Activated naive CD8-positive, alpha-beta T cell treated with anti-CD3 and anti-CD28 coated beads for 36 hours (primary cell): ENCODE measurements around the gene CHEK1. TPM values are rescaled to one million over a fixed set of nuclear protein-coding genes. Genes with fewer than 3 reads are reported as not detected.
"Not testable (repeated sequence)": the region's sequence is repeated elsewhere in the genome, so short reads cannot be mapped to it uniquely, and the experiment has no call there.

Experiments
- DNase-seq: peaks from one replicate; pipeline ENCODE4 v3.0.0; 2021
- H3K27ac Mint-ChIP-seq: one replicate; pipeline ENCODE4 v1.8.0; 2022; ENCODE audit warnings: mild to moderate bottlenecking, moderate library complexity, mixed read lengths
- H3K27me3 Mint-ChIP-seq: one replicate; pipeline ENCODE4 v1.8.0; 2022; ENCODE audit warnings: mild to moderate bottlenecking, mixed read lengths
- H3K36me3 Mint-ChIP-seq: one replicate; pipeline ENCODE4 v1.8.0; 2021; ENCODE audit warnings: mild to moderate bottlenecking, mixed read lengths
- H3K4me1 Mint-ChIP-seq: one replicate; pipeline ENCODE4 v1.8.0; 2021; ENCODE audit warnings: mixed read lengths
- H3K4me3 Mint-ChIP-seq: one replicate; pipeline ENCODE4 v1.8.0; 2022; ENCODE audit warnings: mild to moderate bottlenecking, moderate library complexity, mixed read lengths
- H3K9me3 Mint-ChIP-seq: one replicate; pipeline ENCODE4 v1.8.0; 2022; ENCODE audit warnings: mixed read lengths
- total RNA-seq, 2 experiments: library from RNA; stranded (reverse); gene quantifications; one replicate each; pipeline ENCODE4 v1.2.3, GENCODE V29; 2021

The CHEK1 gene
- total RNA-seq, 2 experiments from 2014 or later, result 151 to 163 TPM

- Mint-ChIP-seq H3K27me3 (peaks cover 26% of the 10 kb centered on the region), H3K4me1 (no peaks in the 10 kb centered on the region), H3K27ac (no peak overlapping the region), H3K9me3 (no peaks in the 10 kb centered on the region), H3K4me3 (no peak overlapping the region), H3K36me3 (no peaks in the 10 kb centered on the region)
- DNase-seq, result no peak
Observed at GRCh38 chr11:125701858-125702621, 77.1 kb downstream of the CHEK1 start.

- H3K9me3 Mint-ChIP-seq, H3K36me3 Mint-ChIP-seq, H3K4me3 Mint-ChIP-seq, H3K4me1 Mint-ChIP-seq, H3K27ac Mint-ChIP-seq, DNase-seq: not testable (repeated sequence)
- peaks cover 30% of the 10 kb centered on the region for H3K27me3 Mint-ChIP-seq
Observed at GRCh38 chr11:125704686-125705085, 79.7 kb downstream of the CHEK1 start.

- no peak overlapping the region for H3K4me3 Mint-ChIP-seq
- H3K27me3 Mint-ChIP-seq, result peaks cover 4% of the 10 kb centered on the region
- no peaks in the 10 kb centered on the region for H3K4me1 Mint-ChIP-seq
- H3K36me3 Mint-ChIP-seq, result no peaks in the 10 kb centered on the region
- DNase-seq, result no peak
- H3K9me3 Mint-ChIP-seq, result no peaks in the 10 kb centered on the region
- H3K27ac Mint-ChIP-seq, result no peak overlapping the region
Observed at GRCh38 chr11:125720781-125721180, 95.8 kb downstream of the CHEK1 start.

- H3K27ac Mint-ChIP-seq, result no peak overlapping the region
- H3K9me3 Mint-ChIP-seq, result no peaks in the 10 kb centered on the region
- no peak overlapping the region for H3K4me3 Mint-ChIP-seq
- no peaks in the 10 kb centered on the region for H3K36me3 Mint-ChIP-seq
- H3K4me1 Mint-ChIP-seq, result no peaks in the 10 kb centered on the region
- H3K27me3 Mint-ChIP-seq, result peaks cover 6% of the 10 kb centered on the region
- DNase-seq, result no peak
Observed at GRCh38 chr11:125724125-125724524, 99.2 kb downstream of the CHEK1 start.

Other genes with a start within 250 kb of the CHEK1 start
- gene FEZ1, start 128.9 kb upstream of the CHEK1 start, total RNA-seq, result 1 to 10 TPM; 3.0 to 4.7 TPM
- 10 to 100 TPM; 71.4 to 72.5 TPM for gene EI24, start 55.7 kb upstream of the CHEK1 start, total RNA-seq
- 100 to 1,000 TPM; 107 to 111 TPM for gene STT3A, start 32.3 kb upstream of the CHEK1 start, total RNA-seq
- not detected for gene ACRV1, start 55.7 kb downstream of the CHEK1 start, total RNA-seq
- gene PATE1, start 121.1 kb downstream of the CHEK1 start, total RNA-seq, result not detected
- gene PATE2, start 153.7 kb downstream of the CHEK1 start, total RNA-seq, result not detected
- not detected for gene PATE3, start 163.0 kb downstream of the CHEK1 start, total RNA-seq
- gene PATE4, start 208.2 kb downstream of the CHEK1 start, total RNA-seq, result not detected